Hippocampal formation (tissue), 2 donors: ENCODE measurements around the gene SRRM3.
"Not testable (repeated sequence)": the region's sequence is repeated elsewhere in the genome, so short reads cannot be mapped to it uniquely, and the experiment has no call there.

Source experiments
- DNase-seq, 2 donors: peaks; one replicate each; lab custom pipeline; 2025; lab: John Stamatoyannopoulos, UW

Gene SRRM3

DNA sequence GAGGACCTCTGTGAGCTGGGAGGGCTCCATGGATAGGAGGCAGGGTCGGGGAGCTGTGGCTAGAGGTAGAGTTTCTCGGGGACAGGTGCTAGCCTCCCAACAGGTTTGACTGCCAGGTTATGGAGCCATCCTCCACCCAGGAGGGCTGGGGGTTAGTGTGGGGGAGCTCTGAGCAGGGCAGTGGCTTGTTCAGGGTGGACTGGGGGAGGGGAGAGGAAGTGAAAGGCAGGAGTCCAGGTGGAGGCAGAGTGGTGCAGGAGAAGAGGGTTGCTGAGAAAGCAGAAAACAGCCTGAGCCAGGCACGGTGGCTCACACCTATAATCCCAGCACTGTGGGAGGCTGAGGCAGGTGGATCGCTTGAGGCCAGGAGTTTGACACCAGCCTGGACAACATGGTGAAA, 60.2 kb downstream of the SRRM3 start:
- no peak for DNase-seq

DNA sequence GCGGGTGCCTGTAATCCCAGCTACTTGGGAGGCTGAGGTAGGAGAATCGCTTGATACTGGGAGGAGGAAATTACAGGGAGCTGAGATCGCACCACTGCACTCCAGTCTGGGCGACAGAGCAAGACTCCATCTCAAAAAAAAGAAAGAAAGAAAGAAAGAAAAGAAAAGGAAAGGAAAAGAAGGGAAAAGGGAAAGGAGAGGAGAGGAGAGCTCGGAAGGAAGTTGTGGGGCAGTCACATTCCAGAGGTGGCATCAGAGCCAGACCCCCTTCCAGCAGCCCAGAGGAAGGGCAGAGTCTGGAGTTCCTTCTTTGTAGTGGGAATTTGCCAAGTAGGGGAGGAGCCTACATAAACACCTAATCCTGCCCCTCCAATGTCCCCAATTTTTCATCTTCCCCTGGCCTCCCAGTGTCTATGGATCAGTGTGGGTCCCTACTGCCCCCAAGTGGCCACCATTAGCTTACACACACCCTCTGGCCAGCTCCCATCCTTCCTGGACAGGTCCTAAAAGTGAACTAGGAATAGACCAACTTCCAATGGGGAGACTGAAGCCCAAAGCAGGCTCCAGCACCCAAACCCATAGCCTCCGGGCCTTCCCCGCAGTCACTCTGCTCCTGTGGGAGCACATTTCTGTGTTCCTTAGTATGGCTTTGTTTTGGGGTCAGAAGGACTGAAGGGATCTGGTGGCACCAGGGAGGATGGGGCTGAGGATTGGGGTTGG, 61.1 kb downstream of the SRRM3 start:
- peak; percentile 33 to 52 for DNase-seq

DNA sequence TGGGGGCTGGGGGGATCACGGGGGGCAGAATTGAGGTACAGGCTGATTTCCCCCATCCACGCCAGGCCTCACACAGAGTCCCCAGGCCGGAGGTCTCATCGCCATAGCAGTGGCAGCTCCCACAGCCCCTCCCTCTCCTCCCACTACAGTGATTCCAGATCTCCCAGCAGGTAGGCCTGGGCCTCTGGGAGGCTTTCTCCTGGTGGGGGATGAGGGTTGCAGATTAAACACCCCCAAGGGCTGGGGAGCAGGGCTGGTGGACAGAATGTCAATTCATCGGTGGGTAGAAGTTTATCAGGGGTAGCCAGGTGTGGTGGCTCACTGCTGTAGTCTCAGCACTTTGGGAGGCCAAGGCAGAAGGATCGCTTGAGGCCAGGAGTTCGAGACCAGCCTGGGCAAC, 63.6 kb downstream of the SRRM3 start:
- no peak for DNase-seq

DNA sequence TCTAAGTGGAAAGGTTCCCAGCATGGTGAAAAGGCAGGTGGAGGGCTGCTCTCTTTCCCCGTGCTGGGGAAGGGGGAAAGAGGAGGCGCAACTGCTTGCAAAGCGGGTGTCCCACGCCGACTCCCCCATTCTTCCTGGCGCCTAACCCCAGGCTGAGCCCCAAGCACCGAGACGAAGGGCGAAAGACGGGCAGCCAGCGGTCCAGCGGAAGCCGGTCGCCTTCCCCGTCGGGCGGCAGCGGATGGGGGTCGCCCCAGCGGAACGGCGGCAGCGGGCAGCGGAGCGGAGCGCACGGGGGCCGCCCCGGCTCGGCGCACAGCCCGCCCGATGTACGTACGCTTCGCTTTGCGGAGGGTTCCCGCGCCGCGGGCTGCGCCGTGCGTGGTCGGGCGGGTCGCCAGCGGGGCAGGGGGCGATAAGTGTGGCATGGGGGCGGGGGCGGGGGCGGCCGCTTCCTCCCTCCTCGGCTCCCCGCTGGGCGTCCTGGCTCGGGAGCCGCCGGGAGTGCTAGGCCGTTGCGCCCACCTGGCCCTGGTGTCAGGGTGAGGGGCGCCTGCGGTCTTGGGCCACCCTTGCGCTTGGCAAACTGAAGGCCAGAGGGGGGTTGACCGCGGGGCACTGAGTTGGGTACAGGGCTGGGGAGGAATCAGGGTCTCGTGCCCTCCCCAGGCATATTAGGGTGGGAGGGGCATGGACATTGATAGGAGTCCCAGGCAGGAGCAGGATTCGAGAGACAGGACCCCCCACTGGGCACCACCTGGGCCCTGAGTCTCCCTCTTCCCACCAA, 65.6 kb downstream of the SRRM3 start:
- DNase-seq: no peak

DNA sequence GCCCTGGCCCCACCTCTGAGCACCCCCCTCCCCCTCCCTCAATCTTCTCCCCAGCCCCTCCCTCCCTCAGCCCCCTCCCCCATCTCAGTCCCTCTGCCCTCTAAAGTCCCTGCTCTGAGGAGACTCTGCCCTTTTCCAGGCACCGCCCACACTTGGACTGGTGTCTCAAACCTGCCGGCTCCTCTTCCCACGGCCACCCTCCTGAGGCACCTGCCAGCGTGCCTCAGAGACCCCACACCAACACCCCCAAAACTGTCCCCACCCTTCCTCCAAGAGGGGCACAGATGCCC, 66.1 kb downstream of the SRRM3 start:
- DNase-seq: no peak

DNA sequence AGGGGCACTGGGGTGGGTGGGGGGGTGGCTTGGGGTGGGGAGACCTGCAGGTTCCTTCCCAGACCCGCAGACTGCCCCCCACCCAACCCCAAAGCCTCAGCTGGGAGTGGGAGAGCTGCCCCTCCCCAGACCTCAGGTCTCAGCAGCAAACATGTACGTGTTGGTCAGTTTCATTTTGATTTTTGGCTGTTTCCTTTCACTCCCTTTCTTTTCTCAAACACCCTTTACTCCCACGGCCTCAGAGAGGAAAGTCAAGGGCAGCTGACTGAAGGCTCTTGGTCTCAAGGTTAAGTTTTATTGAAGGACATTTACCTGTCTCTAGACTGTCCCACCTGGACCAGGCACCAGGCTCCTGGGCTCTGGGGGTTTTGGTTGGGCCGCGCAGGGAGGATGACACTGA, 66.7 kb downstream of the SRRM3 start:
- no peak for DNase-seq

DNA sequence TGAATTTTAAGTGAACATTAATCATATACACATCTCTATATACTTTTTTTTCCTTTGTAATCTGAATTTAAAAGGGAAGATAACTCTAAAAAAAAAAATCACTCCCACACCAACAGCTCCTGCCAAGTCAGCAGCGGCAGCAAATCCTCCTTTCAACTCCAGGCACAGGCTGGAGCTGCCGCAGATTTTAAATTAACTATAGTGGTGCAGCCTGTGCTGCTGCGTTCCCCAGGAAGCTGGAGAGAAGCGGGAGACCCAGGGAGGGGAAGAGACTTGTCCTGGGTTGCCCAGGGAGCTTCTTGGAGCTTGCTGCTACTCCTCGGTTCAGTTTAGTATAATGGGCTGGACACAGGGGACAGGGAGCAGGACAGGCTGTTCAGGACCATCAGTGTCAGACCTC, 68.2 kb downstream of the SRRM3 start:
- no peak for DNase-seq

DNA sequence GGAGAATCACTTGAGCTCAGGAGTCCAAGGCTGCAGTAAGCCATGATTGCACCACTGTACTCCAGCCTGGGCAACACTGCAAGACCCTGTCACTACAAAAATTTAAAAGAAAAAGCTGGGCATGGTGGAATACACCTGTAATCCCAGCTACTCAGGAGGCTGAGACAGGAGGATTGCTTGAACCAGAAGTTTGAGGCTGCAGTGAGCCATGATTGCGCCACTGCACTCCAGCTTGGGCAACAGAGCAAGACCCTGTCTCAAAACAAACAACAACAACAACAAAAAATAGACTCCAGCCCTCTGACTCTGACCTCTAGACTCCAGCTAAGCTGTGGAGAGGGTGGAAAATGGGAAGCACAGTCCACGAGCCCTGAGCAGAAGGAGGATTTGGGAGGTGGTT, 69.7 kb downstream of the SRRM3 start:
- not testable (repeated sequence) for DNase-seq

DNA sequence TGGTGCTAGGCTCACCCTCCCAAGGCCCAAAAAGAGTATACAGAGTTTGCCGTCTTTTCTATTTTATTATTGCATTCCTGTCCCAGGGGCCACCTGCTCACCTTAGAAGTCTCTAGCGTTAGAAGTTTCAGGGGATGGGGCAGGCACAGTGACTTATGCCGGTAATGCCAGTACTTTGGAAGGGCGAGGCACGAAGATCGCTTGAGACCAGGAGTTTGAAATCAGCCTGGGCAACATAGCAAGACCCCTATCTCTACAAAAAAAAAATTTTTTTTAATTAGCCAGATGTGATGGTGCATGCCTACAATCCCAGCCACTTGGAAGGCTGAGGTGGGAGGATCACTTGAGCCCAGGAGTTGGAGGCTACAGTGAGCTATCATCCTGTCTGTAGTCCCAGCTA, 70.4 kb downstream of the SRRM3 start:
- no peak for DNase-seq

DNA sequence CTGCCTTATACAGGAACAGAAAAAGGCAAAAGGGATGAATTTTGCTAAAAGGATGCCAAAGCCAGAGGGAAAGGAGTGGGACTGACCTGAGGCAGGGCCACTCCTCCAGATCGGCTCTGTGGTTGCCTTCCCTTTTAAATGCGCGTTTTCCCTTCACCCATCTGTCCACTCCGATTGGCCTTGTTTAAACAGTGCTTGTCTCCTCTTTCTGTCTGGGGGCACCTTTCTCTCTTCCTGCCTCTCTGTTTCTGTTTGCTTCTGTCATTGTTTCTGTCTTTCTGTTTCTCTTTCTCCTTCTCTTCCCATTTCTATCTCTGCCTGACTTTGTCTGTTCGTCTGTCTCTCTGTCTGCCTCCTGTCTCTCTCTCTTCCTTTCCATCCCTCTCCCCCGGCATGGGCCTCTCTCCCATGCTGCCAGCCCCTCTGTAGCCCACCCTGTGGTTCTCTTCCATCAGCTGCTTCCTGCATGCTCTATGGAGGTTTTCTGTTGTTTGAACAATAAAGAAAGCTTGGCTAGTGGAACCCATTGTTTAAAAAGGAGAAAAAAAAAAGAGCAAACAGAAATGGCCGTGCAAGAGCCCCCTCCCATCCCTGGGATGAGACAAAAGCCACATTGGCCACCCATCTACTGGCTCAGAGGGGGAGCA, 71.3 kb downstream of the SRRM3 start:
- no peak for DNase-seq

DNA sequence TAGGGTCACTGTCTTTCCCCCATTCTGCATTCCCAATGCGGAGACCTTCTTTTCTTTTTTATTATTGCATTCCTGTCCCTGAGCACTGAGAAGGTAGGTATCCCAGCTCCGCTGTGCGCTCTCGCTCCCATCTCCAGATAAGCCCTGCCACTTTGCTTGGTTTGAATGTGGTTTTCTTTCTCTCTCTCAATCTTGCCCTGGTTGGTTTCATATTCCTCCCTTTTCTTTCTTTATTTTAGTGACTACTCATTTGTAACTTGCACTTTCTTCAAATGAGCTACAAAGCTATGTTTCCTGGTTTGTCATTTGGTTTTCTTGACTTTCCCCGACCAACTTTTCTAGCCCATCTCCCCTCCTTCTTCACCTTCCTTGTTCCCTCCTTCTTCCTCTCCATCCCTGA, 71.8 kb downstream of the SRRM3 start:
- DNase-seq: no peak

DNA sequence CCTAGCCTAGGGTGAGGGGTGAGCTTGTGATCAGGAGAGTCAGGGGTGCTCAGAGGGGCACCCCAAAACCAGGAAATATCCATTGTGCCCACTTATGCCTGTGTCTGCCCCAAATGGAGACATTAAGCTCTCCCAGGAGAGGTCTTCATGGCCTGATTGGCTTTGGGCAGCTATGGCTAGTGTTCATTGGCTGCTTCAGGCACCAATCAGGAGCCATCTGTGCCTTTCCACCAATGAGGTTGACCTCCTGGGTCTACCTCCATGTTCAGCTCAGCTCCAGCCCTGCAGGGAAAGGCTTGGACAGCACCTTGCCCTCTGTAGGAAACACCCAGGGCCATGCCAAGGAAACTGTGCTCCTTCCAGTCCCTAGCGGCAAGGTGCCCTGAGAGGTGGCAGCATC, 76.8 kb downstream of the SRRM3 start:
- no peak for DNase-seq

DNA sequence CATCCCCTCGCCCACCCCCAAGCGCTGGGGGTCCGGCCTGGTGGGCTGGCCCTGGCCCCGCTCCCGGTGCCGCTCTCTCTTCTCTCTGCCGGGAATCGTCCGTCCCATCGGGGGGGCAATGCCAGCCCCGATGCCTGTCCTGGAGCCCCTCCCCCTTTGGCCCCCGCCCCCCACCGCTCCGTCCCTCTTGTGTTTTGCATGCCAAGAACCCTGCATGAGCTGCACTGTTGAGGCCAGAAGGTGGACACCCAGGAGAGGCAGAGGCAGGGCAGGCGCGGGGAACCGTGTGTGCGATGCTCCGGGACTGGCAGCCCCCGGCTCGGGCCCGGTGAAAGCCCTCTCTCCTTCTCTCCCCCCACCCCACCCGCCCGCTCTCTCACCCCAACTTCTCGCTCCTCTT, 78.7 kb downstream of the SRRM3 start:
- DNase-seq: no peak

DNA sequence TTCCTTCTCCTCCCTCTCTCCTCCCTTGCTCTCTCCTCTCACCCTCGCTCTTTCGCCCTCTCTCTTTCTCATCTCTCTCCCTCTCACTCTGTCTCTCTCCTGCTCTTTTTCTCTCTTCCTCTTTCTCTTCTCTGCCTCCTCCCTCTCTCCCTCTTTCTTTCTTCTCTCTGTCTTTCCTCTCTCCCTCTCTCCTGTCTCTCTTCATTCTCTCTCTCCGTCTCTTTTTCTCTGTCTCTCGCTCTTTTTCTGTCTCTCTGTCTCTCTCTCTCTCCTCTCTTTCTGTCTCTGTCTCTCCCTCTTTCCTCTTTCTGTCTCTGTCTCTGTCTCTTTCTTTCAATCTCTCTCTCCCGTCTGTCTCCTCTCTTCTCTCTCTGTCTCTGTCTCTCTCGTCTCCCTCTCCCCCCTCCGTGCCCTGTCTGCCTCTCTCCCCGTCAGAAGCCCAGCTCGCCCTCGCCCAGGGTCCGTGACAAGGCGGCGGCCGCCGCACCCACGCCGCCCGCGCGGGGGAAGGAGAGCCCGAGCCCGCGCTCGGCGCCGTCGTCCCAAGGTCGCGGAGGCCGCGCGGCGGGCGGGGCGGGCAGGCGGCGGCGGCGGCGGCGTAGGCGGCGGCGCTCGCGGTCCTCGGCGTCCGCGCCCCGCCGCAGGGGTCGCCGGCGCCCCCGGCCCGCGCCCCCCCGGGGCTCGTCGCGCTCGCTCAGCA, 79.5 kb downstream of the SRRM3 start:
- no peak for DNase-seq

DNA sequence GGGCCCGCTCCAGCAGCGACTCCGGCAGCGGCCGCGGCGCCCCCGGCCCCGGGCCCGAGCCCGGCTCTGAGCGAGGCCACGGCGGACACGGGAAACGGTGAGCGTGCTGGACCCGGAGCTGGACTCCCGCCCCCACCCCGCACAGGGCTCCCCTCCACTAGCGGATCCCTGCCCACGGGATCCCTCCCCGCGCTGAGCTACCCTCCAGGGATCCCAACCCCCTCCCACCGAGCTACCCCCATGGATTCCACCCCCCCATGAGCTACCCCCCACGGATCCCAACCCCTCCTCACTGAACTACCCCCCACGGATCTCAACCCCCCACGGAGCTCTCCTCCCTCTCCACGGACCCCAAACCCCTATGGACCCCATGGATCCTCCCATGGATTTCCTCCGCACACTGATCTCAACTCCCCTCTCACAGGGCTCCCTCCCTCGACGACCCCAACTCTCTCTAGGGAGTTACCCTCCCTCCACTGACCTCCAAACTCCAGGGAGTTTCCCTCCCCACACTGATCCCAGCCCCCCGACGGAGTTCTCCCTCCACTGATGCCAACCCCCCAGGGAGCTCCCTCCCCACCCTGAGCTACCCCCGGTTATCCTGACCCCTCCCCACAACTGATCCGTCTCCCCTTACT, 80.1 kb downstream of the SRRM3 start:
- DNase-seq: no peak

DNA sequence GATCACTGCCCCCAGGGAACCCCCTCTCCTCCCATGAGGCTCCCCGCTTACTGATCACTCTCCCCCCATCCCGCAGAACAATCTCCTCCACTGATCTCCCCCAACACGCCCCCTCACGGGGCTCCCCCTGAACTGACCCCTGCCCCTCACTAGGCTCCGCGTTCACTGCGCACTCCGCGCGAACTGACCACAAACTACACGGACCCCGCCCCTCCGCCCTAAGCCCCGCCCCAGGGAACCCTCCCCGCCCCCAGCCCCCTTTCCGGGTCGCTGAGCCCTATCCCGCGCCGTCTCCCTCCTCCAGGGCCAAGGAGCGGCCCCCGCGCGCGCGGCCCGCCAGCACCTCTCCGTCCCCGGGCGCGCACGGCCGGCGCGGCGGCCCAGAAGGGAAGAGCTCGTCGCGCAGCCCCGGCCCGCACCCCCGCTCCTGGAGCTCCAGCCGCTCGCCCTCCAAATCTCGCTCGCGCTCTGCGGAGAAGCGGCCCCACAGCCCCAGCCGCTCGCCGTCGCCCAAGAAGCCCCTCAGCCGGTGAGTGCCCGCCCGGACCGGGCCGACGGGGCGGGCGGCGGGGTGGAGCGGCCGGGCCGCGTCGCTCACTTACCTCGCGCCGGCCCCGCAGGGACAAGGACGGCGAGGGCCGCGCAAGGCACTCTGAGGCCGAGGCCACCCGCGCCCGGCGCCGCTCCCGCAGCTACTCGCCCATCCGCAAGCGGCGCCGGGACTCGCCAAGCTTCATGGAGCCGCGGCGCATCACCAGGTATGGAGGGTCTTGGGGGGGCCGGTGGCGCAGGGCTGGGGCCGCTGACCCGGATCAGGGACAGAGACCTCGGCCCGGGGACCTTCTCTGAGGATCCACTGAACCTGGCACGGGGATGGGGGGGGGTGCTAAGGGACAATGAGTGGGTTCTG, 80.9 kb downstream of the SRRM3 start:
- no peak for DNase-seq

DNA sequence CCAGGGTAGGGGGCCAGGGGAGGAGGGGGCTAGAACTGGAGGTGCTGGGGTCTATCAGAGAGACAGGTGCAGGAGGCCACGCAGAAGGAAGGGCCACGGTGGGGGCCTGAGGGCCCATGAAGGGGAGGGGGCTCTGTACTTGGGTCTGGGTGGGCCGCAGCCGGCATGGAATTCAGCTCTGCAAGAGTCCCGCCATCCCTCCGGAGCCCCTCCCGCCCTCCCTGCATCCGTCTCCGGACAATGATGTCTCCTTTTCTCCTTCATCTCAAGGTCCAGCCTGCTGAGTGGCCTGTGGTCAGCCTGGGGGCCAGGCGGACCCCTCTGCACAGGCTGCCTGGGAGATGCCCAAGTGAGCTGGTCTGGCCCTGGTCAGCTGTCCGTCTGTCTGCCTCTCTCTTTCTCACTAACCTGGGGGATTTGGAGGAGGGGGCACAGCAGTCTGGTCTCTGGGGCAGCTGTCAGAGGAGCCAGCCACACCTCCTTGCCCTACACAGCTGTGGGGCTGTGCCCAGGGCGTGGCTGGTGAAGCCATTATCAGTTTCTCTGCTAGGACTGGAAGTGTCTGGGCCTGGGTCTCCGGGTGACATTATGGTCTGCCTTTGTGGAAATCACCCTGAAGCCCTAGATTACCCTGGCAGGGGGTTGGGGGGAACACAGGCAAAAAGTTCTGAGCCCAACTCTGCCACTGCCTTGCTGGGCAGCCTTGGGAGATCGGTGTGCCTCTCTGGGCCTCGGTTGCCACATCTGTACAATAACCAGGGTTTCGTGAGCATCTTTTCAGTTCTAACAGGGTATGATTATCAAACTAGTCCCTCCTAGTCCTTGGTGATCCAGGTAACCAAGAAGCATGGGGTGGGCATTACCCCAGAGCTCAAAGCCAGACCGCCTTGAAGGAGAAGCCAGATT, 81.8 kb downstream of the SRRM3 start:
- no peak for DNase-seq

DNA sequence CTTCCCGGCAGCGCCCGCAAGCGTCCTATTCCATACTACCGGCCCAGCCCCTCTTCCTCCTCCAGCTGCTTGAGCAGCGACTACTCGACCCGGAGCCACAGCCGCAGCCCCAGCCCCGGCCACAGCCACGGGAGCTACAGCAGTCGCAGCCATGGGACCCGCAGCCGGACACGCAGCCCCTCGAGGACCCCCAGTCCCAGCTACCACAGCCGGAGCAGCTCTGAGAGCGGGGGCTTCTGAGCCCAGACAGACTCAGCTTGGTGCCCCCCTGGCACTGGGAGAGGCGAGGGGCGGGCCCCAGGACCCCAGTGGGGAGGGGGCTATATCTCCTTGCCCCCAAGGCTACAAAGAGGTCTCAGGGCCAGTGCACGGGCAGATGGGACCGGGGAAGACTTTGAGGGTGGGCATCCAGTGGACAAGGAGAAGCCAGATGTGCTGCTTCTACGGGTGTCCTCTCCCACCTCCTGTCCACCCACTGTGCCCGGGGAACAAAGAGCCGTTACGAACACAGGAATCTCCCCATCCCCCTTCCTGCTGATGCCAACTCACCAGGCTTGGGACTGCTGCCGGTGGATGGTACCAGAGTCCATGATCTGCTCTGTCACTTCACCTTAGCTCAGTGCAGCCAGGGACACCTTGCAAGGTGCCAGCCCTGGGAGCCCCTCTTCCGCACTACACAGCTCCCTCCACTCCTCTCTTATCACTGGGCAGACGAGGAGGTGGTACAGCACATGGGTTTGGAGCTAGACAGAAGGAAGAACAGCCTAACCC, 84.1 kb downstream of the SRRM3 start:
- no peak for DNase-seq

DNA sequence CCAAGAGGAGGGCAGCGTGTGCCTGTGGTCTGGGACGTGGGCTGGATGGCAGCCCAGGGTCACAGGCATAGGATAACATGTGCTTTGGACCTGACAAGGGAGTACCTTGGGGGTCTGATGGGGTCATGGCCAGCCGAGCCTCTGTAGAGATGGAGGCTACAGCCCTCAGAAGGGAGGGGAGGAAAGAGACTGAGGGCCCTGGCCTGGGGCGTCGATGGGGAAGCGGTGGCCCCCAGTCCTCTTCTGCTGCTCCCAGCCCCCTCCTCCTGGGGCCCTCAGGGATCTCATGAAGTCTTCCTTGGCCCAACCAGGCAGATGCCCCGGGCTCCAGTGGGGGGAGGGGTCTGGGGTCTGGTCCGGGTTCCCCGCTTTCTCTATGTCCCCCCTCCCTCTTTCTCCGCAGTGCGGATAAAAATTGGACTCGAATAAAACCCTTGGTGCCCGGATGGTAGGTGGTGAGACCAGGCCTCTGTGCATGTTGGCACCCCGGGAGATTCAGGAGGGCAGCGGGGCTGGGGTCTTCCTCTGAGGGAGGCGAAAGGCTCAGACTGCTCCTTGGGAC, 85.2 kb downstream of the SRRM3 start:
- no peak for DNase-seq
